OCI-LY3 (cell line): ENCODE measurements around the gene RAD51B.

ENCODE experiments used
- H2AFZ ChIP-seq: fragments of 200-600, 300-600 bp; shearing (Covaris generic); 2 replicates; pipeline ENCODE4 v1.6.0; 2014; ENCODE audit warnings: antibody characterized with exemption, low read depth, low read length
- H3K27ac ChIP-seq: fragments of 200-600, 300-600 bp; sonication (generic); 2 replicates; pipeline ENCODE4 v1.5.1; 2014; ENCODE audit warnings: mild to moderate bottlenecking, low read length, moderate library complexity, mixed read lengths
- H3K27me3 ChIP-seq: fragments of 200-600, 300-600 bp; sonication (generic); 2 replicates; pipeline ENCODE4 v1.6.1; 2014; ENCODE audit warnings: low read depth, low read length, mixed read lengths
- H3K36me3 ChIP-seq: fragments of 200-600, 300-600 bp; sonication (generic); replicated peaks from 2 replicates; pipeline ENCODE3; 2014; ENCODE audit warnings: low read depth, low read length, mixed read lengths
- H3K4me1 ChIP-seq: fragments of 300-600, 200-600 bp; sonication (generic); 2 replicates; pipeline ENCODE4 v1.6.1; 2014; ENCODE audit warnings: low read length, mixed read lengths
- H3K4me2 ChIP-seq: fragments of 200-600, 300-600 bp; sonication (generic); 2 replicates; pipeline ENCODE4 v1.6.1; 2014; ENCODE audit warnings: low read length, mixed read lengths
- H3K4me3 ChIP-seq: fragments of 300-600, 200-600 bp; sonication (generic); 2 replicates; pipeline ENCODE4 v1.5.1; 2014; ENCODE audit warnings: antibody characterized with exemption, mild to moderate bottlenecking, low read length, moderate library complexity
- H3K79me2 ChIP-seq: fragments of 300-600, 200-600 bp; shearing (Covaris generic); 2 replicates; pipeline ENCODE4 v1.6.1; 2014; ENCODE audit warnings: mild to moderate bottlenecking, low read length, mixed read lengths
- H3K9ac ChIP-seq: fragments of 300-600, 200-600 bp; shearing (Covaris generic); 2 replicates; pipeline ENCODE4 v1.6.0; 2014; ENCODE audit warnings: mild to moderate bottlenecking, low read length, moderate library complexity
- H3K9me3 ChIP-seq: fragments of 200-600, 300-600 bp; shearing (Covaris generic); 2 replicates; pipeline ENCODE4 v1.6.1; 2014; ENCODE audit warnings: low read length, mixed read lengths; ENCODE audit not compliant: insufficient read depth
- H4K20me1 ChIP-seq: fragments of 200-600, 300-600 bp; sonication (generic); 2 replicates; pipeline ENCODE4 v1.6.1; 2016; ENCODE audit warnings: low read length, mixed read lengths; ENCODE audit not compliant: insufficient read depth
- CTCF ChIP-seq: fragments of 200-600, 300-600 bp; sonication (generic); IDR thresholded peaks from 2 replicates; pipeline ENCODE4 v1.5.1; 2014; ENCODE audit warnings: antibody characterized with exemption, low read length, low read depth
- EZH2phosphoT487 ChIP-seq: fragments of 200-600 bp; shearing (Covaris generic); IDR thresholded peaks from 2 replicates; pipeline ENCODE4 v1.6.1; 2018; ENCODE audit warnings: antibody characterized with exemption, mixed run types, low read depth

The RAD51B gene

GRCh38 chr14:68394764-68395143 lies 575.2 kb downstream of the RAD51B start:
- no peaks in the 10 kb centered on the region for H3K79me2 ChIP-seq
- TF ChIP-seq CTCF (no peak), EZH2phosphoT487 (no peak)
- no peak overlapping the region for H3K4me2 ChIP-seq
- no peak overlapping the region for H3K9ac ChIP-seq
- H3K4me1 ChIP-seq = peaks cover 11% of the 10 kb centered on the region
- no peak overlapping the region for H2AFZ ChIP-seq
- H4K20me1 ChIP-seq = no peaks in the 10 kb centered on the region
- no peaks in the 10 kb centered on the region for H3K27me3 ChIP-seq
- no peaks in the 10 kb centered on the region for H3K36me3 ChIP-seq
- no peaks in the 10 kb centered on the region for H3K9me3 ChIP-seq
- H3K4me3 ChIP-seq = no peak overlapping the region
- no peak overlapping the region for H3K27ac ChIP-seq

- Histone ChIP-seq H3K27me3 (no peaks in the 10 kb centered on the region), H2AFZ (no peak overlapping the region), H3K9ac (no peak overlapping the region), H3K79me2 (no peaks in the 10 kb centered on the region), H3K4me3 (no peak overlapping the region), H4K20me1 (no peaks in the 10 kb centered on the region), H3K4me2 (no peak overlapping the region), H3K4me1 (peaks cover 11% of the 10 kb centered on the region), H3K9me3 (no peaks in the 10 kb centered on the region), H3K27ac (no peak overlapping the region), H3K36me3 (no peaks in the 10 kb centered on the region)
- TF ChIP-seq EZH2phosphoT487 (no peak), CTCF (no peak)
These were observed 576.0 kb downstream of the RAD51B start for GRCh38 chr14:68395604-68396003.

- Histone ChIP-seq H3K27me3 (no peaks in the 10 kb centered on the region), H3K27ac (no peak overlapping the region), H3K4me2 (no peak overlapping the region), H3K4me3 (no peak overlapping the region), H2AFZ (no peak overlapping the region), H3K9me3 (no peaks in the 10 kb centered on the region), H3K4me1 (peaks cover 11% of the 10 kb centered on the region), H4K20me1 (no peaks in the 10 kb centered on the region), H3K36me3 (no peaks in the 10 kb centered on the region), H3K79me2 (no peaks in the 10 kb centered on the region), H3K9ac (no peak overlapping the region)
- TF ChIP-seq CTCF (no peak), EZH2phosphoT487 (no peak)
These were observed 576.9 kb downstream of the RAD51B start for GRCh38 chr14:68396461-68396860.

GRCh38 chr14:68397371-68397811 lies 577.8 kb downstream of the RAD51B start:
- H3K4me3 ChIP-seq = no peak overlapping the region
- H3K79me2 ChIP-seq = no peaks in the 10 kb centered on the region
- no peak overlapping the region for H3K27ac ChIP-seq
- no peak overlapping the region for H2AFZ ChIP-seq
- no peaks in the 10 kb centered on the region for H4K20me1 ChIP-seq
- H3K36me3 ChIP-seq = no peaks in the 10 kb centered on the region
- no peak for TF ChIP-seq CTCF
- TF ChIP-seq EZH2phosphoT487 = no peak
- no peak overlapping the region for H3K9ac ChIP-seq
- H3K27me3 ChIP-seq = no peaks in the 10 kb centered on the region
- H3K9me3 ChIP-seq = no peaks in the 10 kb centered on the region
- no peak overlapping the region for H3K4me2 ChIP-seq
- peaks cover 12% of the 10 kb centered on the region for H3K4me1 ChIP-seq
